Testis (tissue), 2 donors: ENCODE data around the gene SLC9A3.

Experiments
- CTCF ChIP-seq, 3 experiments: fragments of 450-650 bp in 2 of 3; fragments of 200-600 bp in 1 of 3; sonication (generic) in 1 of 3; IDR thresholded peaks; one replicate each; pipeline ENCODE4 v1.5.1; 2016 to 2019; ENCODE audit warnings: antibody characterized with exemption in 3 of 3, mild to moderate bottlenecking in 2 of 3, moderate library complexity in 1 of 3
- POLR2A ChIP-seq: fragments of 450-650 bp; IDR thresholded peaks from one replicate; pipeline ENCODE4 v1.6.1; 2017; ENCODE audit warnings: antibody characterized with exemption, mild to moderate bottlenecking, moderate library complexity

GRCh38 chr5:570446-570845 lies 46.2 kb upstream of the SLC9A3 start:
- TF ChIP-seq CTCF (IDR thresholded peaks at IDR 0.05) (no peak), POLR2A (no peak)
